CD1c-positive myeloid dendritic cell (primary cell): ENCODE measurements around the gene MTMR2.

Source experiments
- DNase-seq: peaks from one replicate; pipeline ENCODE4 v3.0.0-alpha.2; 2016; ENCODE audit errors: extremely low spot score

Gene MTMR2

GRCh38 chr11:95918056-95918455 lies 5.9 kb downstream of the MTMR2 start:
- no peak for DNase-seq

- no peak for DNase-seq
Observed at GRCh38 chr11:95917193-95918036, 6.5 kb downstream of the MTMR2 start.

- no peak for DNase-seq
Observed at GRCh38 chr11:95916049-95916448, 7.9 kb downstream of the MTMR2 start.

- DNase-seq, result no peak
Observed at GRCh38 chr11:95915051-95915450, 8.9 kb downstream of the MTMR2 start.

- no peak for DNase-seq
Observed at GRCh38 chr11:95913830-95914615, 9.9 kb downstream of the MTMR2 start.

GRCh38 chr11:95912902-95913560 lies 10.9 kb downstream of the MTMR2 start:
- no peak for DNase-seq

GRCh38 chr11:95911369-95911759 lies 12.5 kb downstream of the MTMR2 start:
- no peak for DNase-seq

GRCh38 chr11:95910638-95911368 lies 13.1 kb downstream of the MTMR2 start:
- no peak for DNase-seq

- DNase-seq, result no peak
Observed at GRCh38 chr11:95908826-95909225, 15.1 kb downstream of the MTMR2 start.

- DNase-seq, result no peak
Observed at GRCh38 chr11:95907476-95907875, 16.4 kb downstream of the MTMR2 start.

GRCh38 chr11:95904009-95904650 lies 19.8 kb downstream of the MTMR2 start:
- DNase-seq, result no peak

- DNase-seq, result no peak
Observed at GRCh38 chr11:95898782-95899181, 25.1 kb downstream of the MTMR2 start.

- no peak for DNase-seq
Observed at GRCh38 chr11:95897731-95898130, 26.2 kb downstream of the MTMR2 start.

- no peak for DNase-seq
Observed at GRCh38 chr11:95895815-95896214, 28.1 kb downstream of the MTMR2 start.

- no peak for DNase-seq
Observed at GRCh38 chr11:95892892-95893570, 30.9 kb downstream of the MTMR2 start.

GRCh38 chr11:95892492-95892891 lies 31.4 kb downstream of the MTMR2 start:
- no peak for DNase-seq

- no peak for DNase-seq
Observed at GRCh38 chr11:95891423-95892170, 32.3 kb downstream of the MTMR2 start.

- DNase-seq, result no peak
Observed at GRCh38 chr11:95888852-95889251, 35.1 kb downstream of the MTMR2 start.

GRCh38 chr11:95888439-95888838 lies 35.5 kb downstream of the MTMR2 start:
- no peak for DNase-seq

- DNase-seq, result no peak
Observed at GRCh38 chr11:95886462-95886861, 37.4 kb downstream of the MTMR2 start.
